GM19193 (cell line): ENCODE data around the gene PDE11A.

Source experiments
- POLR2A ChIP-seq: IDR thresholded peaks from 4 replicates; pipeline ENCODE4 v1.6.1; 2011; ENCODE audit not compliant: insufficient read depth, insufficient read length; ENCODE audit errors: extremely low read depth

PDE11A gene

DNA sequence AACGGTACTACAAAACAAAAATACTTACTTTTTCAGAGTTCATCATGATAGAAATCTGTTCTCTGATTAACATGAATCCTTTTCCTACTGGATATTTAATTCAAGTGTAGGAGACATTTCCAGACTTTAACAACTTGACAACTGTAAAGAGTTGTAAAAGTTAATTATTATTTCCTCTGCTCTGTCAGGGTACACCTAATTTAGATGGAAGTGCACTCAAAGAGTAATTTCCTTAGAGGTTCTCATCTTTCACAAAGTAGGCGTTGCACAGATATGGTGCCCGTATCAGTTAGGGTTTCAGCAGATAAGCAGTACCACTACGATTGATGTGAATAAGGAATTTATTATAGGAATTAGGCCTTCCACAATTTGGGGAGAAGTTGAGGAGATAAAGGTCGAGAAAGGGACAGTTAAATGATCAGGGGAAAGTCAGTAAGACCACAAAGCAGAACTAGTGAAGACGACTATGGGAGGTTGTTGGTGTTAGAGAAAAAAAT, 16.2 kb upstream of the PDE11A start:
- TF ChIP-seq POLR2A = no peak

GRCh38 chr2:178084273-178084672, 11.7 kb upstream of the PDE11A start:
- no peak for TF ChIP-seq POLR2A

DNA sequence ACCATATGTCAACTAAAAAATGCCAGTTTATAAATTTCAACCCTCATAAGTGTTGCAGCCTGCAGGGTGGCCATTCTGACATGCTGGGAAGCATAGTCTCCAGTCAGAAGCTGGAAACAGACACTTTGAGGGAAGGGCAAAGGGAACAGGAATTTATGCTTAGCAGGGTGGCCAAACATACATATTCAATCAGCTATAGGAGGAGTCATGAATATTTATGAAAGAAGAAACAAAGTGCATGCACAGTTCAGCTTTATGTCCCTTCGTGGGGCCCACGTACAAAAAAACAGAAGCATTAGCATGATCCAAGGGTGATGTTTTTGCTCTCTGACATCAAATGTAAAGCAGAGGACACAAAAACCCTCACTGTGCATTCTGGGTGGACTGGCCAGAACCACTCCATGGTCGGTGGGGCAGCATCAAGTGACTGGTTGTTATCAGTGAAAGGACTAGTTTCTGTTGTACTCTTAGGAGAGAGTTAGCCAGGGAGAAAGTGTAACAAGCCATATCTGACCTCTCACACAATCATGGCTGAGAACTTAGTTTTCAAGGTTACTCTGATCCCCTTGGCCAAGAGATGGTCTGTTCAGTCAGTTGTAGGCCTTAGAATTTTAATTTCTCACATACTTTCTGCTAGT, 9.9 kb upstream of the PDE11A start:
- no peak for TF ChIP-seq POLR2A

GRCh38 chr2:178076130-178076529, 3.6 kb upstream of the PDE11A start:
- no peak for TF ChIP-seq POLR2A

- no peak for TF ChIP-seq POLR2A
Measured at GRCh38 chr2:178075006-178075326, 2.4 kb upstream of the PDE11A start.

DNA sequence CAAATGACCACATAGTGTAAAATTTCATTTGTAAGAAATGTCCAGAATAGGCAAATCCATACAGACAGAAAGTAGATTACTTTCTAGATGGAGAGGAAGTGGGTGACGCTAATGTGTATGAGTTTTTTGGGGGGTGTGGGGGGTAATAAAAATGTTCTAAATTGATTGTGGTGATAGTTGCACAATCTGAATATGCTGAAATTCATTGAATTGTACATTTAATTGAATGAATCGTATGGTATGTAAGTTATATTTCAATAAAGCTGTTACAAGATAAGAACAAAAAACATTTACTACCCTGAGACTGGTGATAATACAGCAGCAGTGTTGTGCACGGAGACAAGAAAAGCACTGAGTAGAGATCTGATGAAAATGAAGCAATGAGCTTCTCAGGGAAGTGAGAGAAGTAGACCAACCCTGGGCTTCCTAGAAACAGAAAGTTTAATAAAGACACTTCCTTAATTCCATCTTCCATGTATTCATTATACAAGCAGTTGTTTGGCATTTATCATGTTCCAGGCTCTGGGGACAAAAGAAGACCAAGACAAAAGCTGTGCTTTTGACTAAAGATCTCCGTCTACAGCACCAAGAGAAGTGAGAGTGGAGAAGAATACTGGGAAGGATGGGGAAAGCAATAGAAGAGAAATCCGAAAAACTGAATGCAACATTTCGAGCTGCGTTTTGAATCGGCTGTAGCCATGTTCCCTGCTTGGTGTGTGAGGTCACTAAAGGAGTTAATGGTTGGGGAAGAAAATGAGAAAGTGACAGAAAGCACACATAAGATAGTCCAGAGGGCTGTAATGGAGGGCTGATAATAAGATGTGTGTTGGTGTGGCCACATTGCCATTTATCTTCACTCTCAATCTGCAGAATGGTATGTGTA, 1.8 kb upstream of the PDE11A start:
- no peak for TF ChIP-seq POLR2A

DNA sequence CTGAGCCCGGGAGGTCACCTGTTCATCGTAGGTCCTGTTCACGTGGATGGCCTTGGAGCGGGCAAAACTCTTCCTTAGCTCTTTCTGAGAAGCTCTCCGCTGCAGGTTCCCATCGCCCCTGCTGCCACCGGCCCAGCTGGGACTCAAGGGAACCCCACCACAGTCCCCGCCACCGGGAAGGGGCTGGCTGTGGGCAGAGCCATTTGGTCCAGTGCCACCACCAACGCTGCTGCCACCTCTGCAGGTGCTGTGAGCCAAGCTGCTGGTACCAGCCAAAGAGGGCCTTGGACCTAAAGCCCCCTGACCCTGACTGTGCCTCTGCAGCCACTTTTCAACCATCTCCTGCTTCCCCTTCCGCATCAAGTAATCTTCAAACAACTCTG, 586 bp downstream of the PDE11A start:
- TF ChIP-seq POLR2A = no peak

DNA sequence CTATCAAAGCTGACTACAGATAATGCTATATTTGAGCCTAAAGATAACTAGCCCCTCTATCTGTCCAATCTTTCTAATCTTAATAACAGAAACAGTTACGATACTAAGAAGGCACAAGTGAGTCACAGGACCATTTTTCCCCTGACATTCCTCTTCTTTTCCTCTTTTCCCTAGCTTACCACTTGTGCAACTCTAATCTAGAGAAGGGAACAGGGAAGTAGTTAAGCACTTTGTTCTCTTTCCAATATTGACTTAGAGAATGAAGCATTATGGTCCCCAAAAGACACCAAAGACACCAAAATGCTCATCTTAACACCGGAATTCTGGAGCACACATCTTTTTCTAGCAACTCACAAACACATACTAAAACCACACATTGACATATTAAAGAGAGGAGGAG, 1.8 kb downstream of the PDE11A start:
- no peak for TF ChIP-seq POLR2A

DNA sequence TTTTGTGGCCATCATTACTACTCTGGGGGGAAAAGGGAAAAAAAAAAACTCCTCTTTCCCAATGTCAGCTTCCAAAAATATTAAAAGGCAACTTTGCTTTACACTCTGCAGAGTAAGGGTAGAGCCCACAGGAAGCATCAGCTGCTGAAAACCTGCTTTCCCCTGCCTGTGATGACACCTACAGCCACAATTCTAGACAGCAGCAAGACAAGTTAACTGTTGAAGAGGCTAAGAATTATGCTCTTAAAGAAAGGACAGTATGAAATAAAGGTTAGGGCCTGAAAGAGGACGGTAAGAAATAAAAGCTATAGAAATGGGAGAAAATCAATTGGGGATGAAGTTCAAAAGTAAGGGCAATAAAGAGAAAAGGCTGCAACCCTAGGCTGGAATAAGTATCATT, 3.0 kb downstream of the PDE11A start:
- no peak for TF ChIP-seq POLR2A

- TF ChIP-seq POLR2A = no peak
Measured at GRCh38 chr2:178068823-178069454, 3.6 kb downstream of the PDE11A start.

DNA sequence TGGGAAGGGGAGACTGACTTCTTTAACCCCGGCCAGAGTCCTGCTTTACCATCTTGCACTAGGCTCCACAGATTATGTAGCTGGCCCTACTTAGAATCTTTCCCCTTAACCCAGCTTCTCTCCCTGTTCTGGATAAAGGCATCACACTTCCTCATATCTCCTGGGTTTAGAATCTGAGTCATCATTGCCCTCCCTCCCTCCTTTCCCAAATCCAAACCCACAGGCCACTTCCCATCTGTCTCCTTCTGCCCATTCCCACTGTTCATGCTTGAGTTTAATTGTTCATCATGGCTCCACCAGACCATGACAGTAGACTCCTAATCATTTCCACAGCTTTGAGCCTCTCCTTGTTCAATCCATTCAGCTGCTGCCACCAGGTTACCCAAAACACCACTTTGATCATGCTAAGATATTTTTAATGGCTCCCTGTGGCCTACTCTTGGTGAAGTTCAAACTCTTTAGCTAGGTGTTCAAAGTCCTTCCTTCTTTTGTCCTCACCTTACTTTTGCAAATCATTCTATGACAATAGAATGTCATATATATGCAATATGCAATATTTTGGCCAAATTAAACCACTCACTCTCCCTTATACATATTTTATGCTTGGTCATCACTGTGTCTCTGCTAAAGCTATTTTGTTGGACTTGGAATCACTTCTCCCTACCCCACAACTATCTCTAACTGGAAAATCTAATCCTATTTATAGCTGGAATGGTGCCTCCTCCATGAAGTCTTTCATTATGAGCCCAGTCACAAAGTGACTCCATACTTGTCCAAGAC, 5.5 kb downstream of the PDE11A start:
- no peak for TF ChIP-seq POLR2A

GRCh38 chr2:178066324-178066723, 6.3 kb downstream of the PDE11A start:
- no peak for TF ChIP-seq POLR2A

- no peak for TF ChIP-seq POLR2A
Measured at GRCh38 chr2:178059681-178060080, 12.9 kb downstream of the PDE11A start.

DNA sequence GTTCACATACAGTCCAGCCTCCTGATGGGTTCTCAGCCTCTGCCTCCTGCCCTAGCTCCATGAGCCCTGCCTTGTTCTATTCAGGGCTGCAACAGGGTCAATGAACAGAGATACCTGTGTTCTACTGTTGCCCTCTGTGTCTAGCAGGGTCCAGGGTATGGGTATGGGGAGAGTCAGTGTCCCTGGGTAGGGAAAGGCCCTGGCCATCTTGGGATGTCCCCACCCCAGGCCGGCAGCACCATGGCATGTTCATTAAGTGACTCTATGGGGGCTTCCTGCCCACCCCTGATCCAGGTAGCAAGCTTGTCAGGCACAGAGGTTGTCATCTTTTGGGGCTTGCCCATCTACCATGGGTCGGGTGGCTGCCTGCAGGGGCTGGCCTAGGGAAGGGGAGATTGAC, 13.5 kb downstream of the PDE11A start:
- TF ChIP-seq POLR2A = no peak

GRCh38 chr2:178057179-178057680, 15.3 kb downstream of the PDE11A start:
- no peak for TF ChIP-seq POLR2A
